ENCODE results near the gene CHP2. TPM values are rescaled to one million over a fixed set of nuclear protein-coding genes. Genes with fewer than 3 reads are reported as not detected.

Gene CHP2
- total and polyA plus RNA-seq, 2 donors (not counting 3 experiments of a cell fraction or from before 2014, with no cell fraction given): not detected

DNA sequence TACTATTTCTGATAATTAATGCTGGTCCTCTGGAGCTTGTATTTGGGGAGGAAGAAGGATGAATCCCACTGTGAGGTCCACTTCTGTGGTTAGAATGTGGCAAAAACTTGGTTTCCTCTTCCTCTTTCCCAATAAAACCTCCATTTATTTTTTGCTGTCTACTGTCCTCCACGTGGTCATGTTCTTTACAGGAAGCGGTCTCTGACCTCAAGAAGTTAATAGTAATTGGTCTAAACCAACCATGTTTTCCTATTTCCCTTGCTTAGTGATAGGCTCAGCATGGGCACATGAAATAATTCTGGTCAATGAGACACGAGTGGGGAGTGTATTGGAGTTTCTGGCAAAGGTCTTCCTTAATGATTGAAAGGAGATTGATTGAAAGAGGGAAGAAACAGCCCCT is 33.9 kb downstream of the CHP2 start:
- POLR2A ChIA-PET: no interaction called here

More for the DNA sequence above, 33.9 kb downstream of the CHP2 start:
- TF ChIP-seq POLR2AphosphoS5 (IDR thresholded peaks at IDR 0.05; ENCODE audit: insufficient read depth, low read depth, low read length) (no peak), JUN (IDR thresholded peaks at IDR 0.05; ENCODE audit: borderline replicate concordance, insufficient read depth, insufficient read length, low read depth) (no peak), POLR2A (IDR thresholded peaks at IDR 0.05; ENCODE audit: low read depth, low read length) (no peak), MYC (IDR thresholded peaks at IDR 0.05; ENCODE audit: low read depth, low read length) (no peak), FOS (IDR thresholded peaks at IDR 0.05; ENCODE audit: borderline replicate concordance, insufficient read depth, low read length) (no peak), MAX (IDR thresholded peaks at IDR 0.05; ENCODE audit: insufficient read depth, insufficient read length) (no peak), GATA2 (IDR thresholded peaks at IDR 0.05; ENCODE audit: insufficient read depth, insufficient read length, low read depth, low read length) (no peak), EZH2 (IDR thresholded peaks at IDR 0.05; ENCODE audit: borderline replicate concordance, low read depth, low read length, severe bottlenecking) (no peak)
- TF ChIP-seq, protein P1, sequence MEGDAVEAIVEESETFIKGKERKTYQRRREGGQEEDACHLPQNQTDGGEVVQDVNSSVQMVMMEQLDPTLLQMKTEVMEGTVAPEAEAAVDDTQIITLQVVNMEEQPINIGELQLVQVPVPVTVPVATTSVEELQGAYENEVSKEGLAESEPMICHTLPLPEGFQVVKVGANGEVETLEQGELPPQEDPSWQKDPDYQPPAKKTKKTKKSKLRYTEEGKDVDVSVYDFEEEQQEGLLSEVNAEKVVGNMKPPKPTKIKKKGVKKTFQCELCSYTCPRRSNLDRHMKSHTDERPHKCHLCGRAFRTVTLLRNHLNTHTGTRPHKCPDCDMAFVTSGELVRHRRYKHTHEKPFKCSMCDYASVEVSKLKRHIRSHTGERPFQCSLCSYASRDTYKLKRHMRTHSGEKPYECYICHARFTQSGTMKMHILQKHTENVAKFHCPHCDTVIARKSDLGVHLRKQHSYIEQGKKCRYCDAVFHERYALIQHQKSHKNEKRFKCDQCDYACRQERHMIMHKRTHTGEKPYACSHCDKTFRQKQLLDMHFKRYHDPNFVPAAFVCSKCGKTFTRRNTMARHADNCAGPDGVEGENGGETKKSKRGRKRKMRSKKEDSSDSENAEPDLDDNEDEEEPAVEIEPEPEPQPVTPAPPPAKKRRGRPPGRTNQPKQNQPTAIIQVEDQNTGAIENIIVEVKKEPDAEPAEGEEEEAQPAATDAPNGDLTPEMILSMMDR (IDR thresholded peaks at IDR 0.05; ENCODE audit: extremely low read depth in 1 of 2, insufficient read depth in 1 of 2, low read depth in 1 of 2, low read length in 2 of 2): no peak
- DNase-seq (ENCODE audit: low read depth, low spot score) (no peak), FAIRE-seq (no peak)
- Histone ChIP-seq H3K4me1 (ENCODE audit: control insufficient read depth, extremely low read depth, insufficient read depth, low read length) (no peaks in the 10 kb centered on the region), H3K79me2 (ENCODE audit: control insufficient read depth, insufficient read depth, low read length) (no peaks in the 10 kb centered on the region), H3K27me3 (ENCODE audit: control insufficient read depth in 2 of 2, insufficient read depth in 2 of 2, low read length in 2 of 2) (no peaks in the 10 kb centered on the region), H3K27ac (ENCODE audit: insufficient read depth, low read depth, low read length) (no peak overlapping the region), H3K9me1 (replicated peaks; ENCODE audit: control insufficient read depth, extremely low read depth, insufficient read depth, low read length) (no peaks in the 10 kb centered on the region), H3K4me2 (ENCODE audit: insufficient read depth, low read length) (no peak overlapping the region), H4K20me1 (replicated peaks; ENCODE audit: control insufficient read depth, extremely low read depth, insufficient read depth, low read length) (no peaks in the 10 kb centered on the region), H3K36me3 (ENCODE audit: control insufficient read depth in 2 of 2, extremely low read depth in 1 of 2, insufficient read depth in 2 of 2, low read length in 2 of 2) (no peaks in the 10 kb centered on the region), H3K9ac (replicated peaks; ENCODE audit: extremely low read depth, insufficient read depth, low read length) (no peak overlapping the region), H3K9me3 (replicated peaks; ENCODE audit: control insufficient read depth, insufficient read depth, low read length) (no peaks in the 10 kb centered on the region), H3K4me3 (replicated peaks in 1 of 3; ENCODE audit: insufficient read depth in 1 of 3, low read depth in 1 of 3, low read length in 3 of 3) (no peak overlapping the region), H2AFZ (ENCODE audit: low read depth, low read length) (no peak overlapping the region)
- no TSS peak for BruUV-seq (replicated peaks)
- intact Hi-C loops (cut with micrococcal nuclease): no loop called here
- dilution Hi-C loops (cut with MboI; ENCODE audit: extremely low pct_ligation_motif_present, low sequenced_read_pairs): no loop called here
- CTCF ChIA-PET: no interaction called here

All from endothelial cell of umbilical vein (primary cell).